HCEC 1CT (cell line): ENCODE results near the gene FAM221B.

Experiments
- DNase-seq: peaks from one replicate; pipeline ENCODE4 v3.0.0-alpha.2; 2017

FAM221B gene

GRCh38 chr9:35845824-35846771 lies 17.6 kb upstream of the FAM221B start:
- DNase-seq: no peak

- peak; percentile 86 for DNase-seq
Measured at GRCh38 chr9:35844628-35845270, 16.2 kb upstream of the FAM221B start.

- DNase-seq: no peak
Measured at GRCh38 chr9:35842795-35843194, 14.3 kb upstream of the FAM221B start.

GRCh38 chr9:35842020-35842745 lies 13.7 kb upstream of the FAM221B start:
- no peak for DNase-seq

- no peak for DNase-seq
Measured at GRCh38 chr9:35841645-35841900, 13.0 kb upstream of the FAM221B start.

GRCh38 chr9:35840881-35841644 lies 12.5 kb upstream of the FAM221B start:
- DNase-seq: no peak

- no peak for DNase-seq
Measured at GRCh38 chr9:35839926-35840325, 11.4 kb upstream of the FAM221B start.

- no peak for DNase-seq
Measured at GRCh38 chr9:35836595-35836994, 8.1 kb upstream of the FAM221B start.

- DNase-seq: no peak
Measured at GRCh38 chr9:35835766-35836165, 7.2 kb upstream of the FAM221B start.

GRCh38 chr9:35835216-35835632 lies 6.7 kb upstream of the FAM221B start:
- DNase-seq: no peak

- DNase-seq: no peak
Measured at GRCh38 chr9:35834260-35835215, 6.0 kb upstream of the FAM221B start.

GRCh38 chr9:35832814-35833213 lies 4.3 kb upstream of the FAM221B start:
- DNase-seq: no peak

- no peak for DNase-seq
Measured at GRCh38 chr9:35831040-35831439, 2.5 kb upstream of the FAM221B start.

- no peak for DNase-seq
Measured at GRCh38 chr9:35829764-35830096, 1.2 kb upstream of the FAM221B start.

GRCh38 chr9:35829084-35829763 lies 692 bp upstream of the FAM221B start, which contains the start of gene TMEM8B:
TSS of gene TMEM8B (plus strand) at chr9:35829228. CDS start at chr9:35829448, 220 bp downstream.
- peak; percentile 83 for DNase-seq

- DNase-seq: peak; percentile 74
Measured at GRCh38 chr9:35827486-35827885, 1.0 kb downstream of the FAM221B start.

GRCh38 chr9:35826071-35826701 lies 2.3 kb downstream of the FAM221B start:
- peak; percentile 61 for DNase-seq

GRCh38 chr9:35822926-35823325 lies 5.6 kb downstream of the FAM221B start:
- no peak for DNase-seq

- peak; percentile 60 for DNase-seq
Measured at GRCh38 chr9:35820076-35820475, 8.5 kb downstream of the FAM221B start.

- DNase-seq: no peak
Measured at GRCh38 chr9:35818341-35818740, 10.2 kb downstream of the FAM221B start.

- no peak for DNase-seq
Measured at GRCh38 chr9:35816708-35817107, 11.8 kb downstream of the FAM221B start.
